K562 (cell line): ENCODE measurements around the gene PLA2R1. TPM values are rescaled to one million over a fixed set of nuclear protein-coding genes. Genes with fewer than 3 reads are reported as not detected.
"Not testable (repeated sequence)": the region's sequence is repeated elsewhere in the genome, so short reads cannot be mapped to it uniquely, and the experiment has no call there.

ENCODE experiments used
- ATAC-seq: fragments of 200-7000 bp; cut with Tn5 transposase; 3 replicates; pipeline ENCODE4 v1.9.1; 2020; ENCODE audit warnings: moderate library complexity
- BruUV-seq: library from RNA; stranded (reverse); fragments of 400-500 nt; replicated peaks from 2 replicates; lab custom pipeline; 2021; lab: Mats Ljungman, UMichigan
- CTCF ChIA-PET: fragments of 300-600 bp; formaldehyde crosslinking; extraction: SDS; loops from one replicate; lab custom pipeline; 2021; ENCODE audit warnings: low intra/inter-chr PET ratio; lab: Yijun Ruan, JAX
- POLR2A ChIA-PET: fragments of 300-600, 350-650 bp; sonication (Branson Sonifier 250); formaldehyde crosslinking; extraction: SDS; loops from one replicate; lab custom pipeline; 2021; ENCODE audit warnings: antibody characterized with exemption, inconsistent platforms; lab: Yijun Ruan, JAX
- DNase-seq, 4 experiments: peaks; one replicate each; pipeline versions ENCODE4 v3.0.0 to v3.0.0-alpha.2; 2011 to 2018; ENCODE audit warnings: low spot score in 3 of 4, mixed read lengths in 3 of 4; ENCODE audit errors: extremely low read depth in 1 of 4
- FAIRE-seq: peaks from 2 replicates; lab custom pipeline; 2011; peaks lifted over from hg19 to GRCh38; lab: Jason Lieb, UNC
- H2AFZ ChIP-seq: 2 replicates; pipeline ENCODE4 v1.6.0; 2011; ENCODE audit warnings: low read depth, low read length, control low read depth, inconsistent platforms
- H3K27ac ChIP-seq: fragments of 200-600 bp; 3 replicates; pipeline ENCODE4 v1.8.0; 2011; ENCODE audit warnings: low read depth, mild to moderate bottlenecking, control low read depth, inconsistent platforms, low read length, moderate library complexity, mixed read lengths; ENCODE audit errors: extremely low read depth
- H3K27me3 ChIP-seq, 2 experiments: fragments of 300-600 bp in 1 of 2; 2 replicates in 1 of 2; 3 replicates in 1 of 2; pipeline versions ENCODE4 v1.6.0 to v1.8.0; 2011; ENCODE audit warnings: inconsistent platforms in 2 of 2, low read length in 2 of 2, mild to moderate bottlenecking in 1 of 2, mixed read lengths in 1 of 2, moderate library complexity in 1 of 2; ENCODE audit not compliant: control insufficient read depth in 2 of 2, insufficient read depth in 2 of 2
- H3K36me3 ChIP-seq: fragments of 300-600 bp; 3 replicates; pipeline ENCODE4 v1.8.0; 2011; ENCODE audit warnings: mild to moderate bottlenecking, low read length, inconsistent platforms; ENCODE audit not compliant: control insufficient read depth, insufficient read depth
- H3K4me1 ChIP-seq, 2 experiments: fragments of 200-600 bp in 1 of 2; replicated peaks in 1 of 2; 2 replicates in 1 of 2; 3 replicates in 1 of 2; pipeline versions ENCODE4 v1.5.1 to v1.8.0; 2011; ENCODE audit warnings: inconsistent platforms in 2 of 2, low read length in 2 of 2, mild to moderate bottlenecking in 1 of 2, mixed read lengths in 1 of 2, moderate library complexity in 1 of 2; ENCODE audit not compliant: control insufficient read depth in 2 of 2, insufficient read depth in 2 of 2
- H3K4me2 ChIP-seq: 2 replicates; pipeline ENCODE4 v1.6.1; 2011; ENCODE audit warnings: low read length, control low read depth, inconsistent platforms, mixed read lengths; ENCODE audit not compliant: insufficient read depth
- H3K4me3 ChIP-seq: fragments of 200-600 bp; sonication (generic), shearing (Covaris generic); 2 replicates; pipeline ENCODE4 v1.5.1; 2016; ENCODE audit warnings: control low read depth, inconsistent platforms
- H3K79me2 ChIP-seq: fragments of 200-600 bp; 3 replicates; pipeline ENCODE4 v1.8.0; 2011; ENCODE audit warnings: low read length, inconsistent platforms; ENCODE audit not compliant: control insufficient read depth, insufficient read depth
- H3K9ac ChIP-seq, 2 experiments: 2 replicates each; pipeline versions ENCODE4 v1.6.0 to v1.6.1; 2011; ENCODE audit warnings: low read depth in 2 of 2, low read length in 2 of 2, control low read depth in 1 of 2, inconsistent platforms in 1 of 2, mild to moderate bottlenecking in 1 of 2, mixed read lengths in 1 of 2; ENCODE audit not compliant: insufficient read depth in 1 of 2
- H3K9me1 ChIP-seq: one replicate; pipeline ENCODE4 v1.6.0; 2011; ENCODE audit warnings: inconsistent platforms, mild to moderate bottlenecking, low read length, moderate library complexity; ENCODE audit not compliant: control insufficient read depth, insufficient read depth
- H3K9me3 ChIP-seq: replicated peaks from 2 replicates; pipeline ENCODE4 v1.5.1; 2011; ENCODE audit warnings: low read depth, low read length, inconsistent platforms; ENCODE audit not compliant: control insufficient read depth, insufficient read depth
- H4K20me1 ChIP-seq: replicated peaks from 2 replicates; pipeline ENCODE4 v1.6.1; 2011; ENCODE audit warnings: low read length, inconsistent platforms, mixed read lengths; ENCODE audit not compliant: control insufficient read depth, insufficient read depth
- C11orf30 ChIP-seq: fragments of 450-650 bp; IDR thresholded peaks from 2 replicates; pipeline ENCODE4 v1.6.1; 2016; ENCODE audit warnings: low read depth, mild to moderate bottlenecking
- GATAD2B ChIP-seq: fragments of 450-650 bp; IDR thresholded peaks from 2 replicates; pipeline ENCODE4 v1.6.1; 2017; ENCODE audit warnings: mild to moderate bottlenecking, borderline replicate concordance
- MAFF ChIP-seq: IDR thresholded peaks from 2 replicates; pipeline ENCODE4 v1.6.1; 2012; ENCODE audit warnings: low read length, improper control_type of control experiment
- MAFG ChIP-seq: fragments of 450-650 bp; conservative IDR thresholded peaks from 2 replicates; pipeline ENCODE4 v1.6.1; 2016; ENCODE audit warnings: missing genetic modification characterization, missing compliant biosample characterization
- MAFK ChIP-seq: IDR thresholded peaks from 2 replicates; pipeline ENCODE4 v1.6.1; 2011; ENCODE audit warnings: low read length, improper control_type of control experiment
- POLR2G ChIP-seq: fragments of 200-400 bp; formaldehyde crosslinking; IDR thresholded peaks from 2 replicates; pipeline ENCODE4 v1.6.1; 2017; ENCODE audit warnings: low read depth, mild to moderate bottlenecking, antibody characterized with exemption, low read length, moderate library complexity
- RBM34 ChIP-seq: fragments of 200-400 bp; formaldehyde crosslinking; IDR thresholded peaks from 2 replicates; pipeline ENCODE4 v1.6.1; 2018; ENCODE audit warnings: low read length, borderline replicate concordance; ENCODE audit not compliant: insufficient read depth
- ZNF316 ChIP-seq: fragments of 450-650 bp; IDR thresholded peaks from 2 replicates; pipeline ENCODE4 v1.6.1; 2016
- WGBS: fragments of 100-300 bp; shearing (Covaris generic); methylation state at CpG from one replicate; pipeline ENCODE4 v1.1.6; 2016; ENCODE audit warnings: low coverage, mixed read lengths; ENCODE audit not compliant: insufficient coverage; ENCODE audit errors: missing lambda C conversion rate; 5-methylcytosine and 5-hydroxymethylcytosine counted together
- in situ Hi-C: fragments of 300-500 bp; cut with MboI; formaldehyde crosslinking; loops from 4 replicates; pipeline ENCODE4 v1.15.0; 2018; ENCODE audit warnings: inconsistent platforms, mixed read lengths
- intact Hi-C: fragments of 100-400 bp; cut with micrococcal nuclease; formaldehyde crosslinking; loops from 2 replicates; pipeline ENCODE4 v1.14.2; 2022
- polyA plus RNA-seq, 8 experiments: library from polyadenylated mRNA; depleted of rRNA in 4 of 8; stranded (reverse) in 5 of 8; unstranded in 3 of 8; fragments of >200 nt; fragmentation: Nextera tagmentation in 2 of 8; fragmentation: Illumina TruSeq in 1 of 8; extraction: Ambion mirVana in 2 of 8; extraction: Trizol in 1 of 8; gene quantifications; 2 replicates each; pipeline versions ENCODE4 v1.2.1 to v1.2.3, GENCODE V29; 2011 to 2014; ENCODE audit warnings: inconsistent platforms in 1 of 8, missing spikeins in 1 of 8
- total RNA-seq, 7 experiments: library from RNA; depleted of rRNA in 6 of 7; stranded (reverse); fragments of >200 nt in 6 of 7; fragmentation: Illumina TruSeq in 2 of 7; extraction: Trizol in 2 of 7; gene quantifications; 2 replicates each; pipeline versions ENCODE4 v1.2.1 to v1.2.3, GENCODE V29; 2011 to 2021; ENCODE audit warnings: low replicate concordance in 1 of 7
- TF ChIP-seq, protein P1 (sequence below): fragments of 250-450 bp; sonication (Bioruptor Pico); IDR thresholded peaks from 2 replicates; pipeline ENCODE4 v1.5.0; 2021

The PLA2R1 gene
- total and polyA plus RNA-seq, 9 of the 15 experiments (the other 6 are each of a cell fraction or from before 2014, with no cell fraction given): not detected

DNA sequence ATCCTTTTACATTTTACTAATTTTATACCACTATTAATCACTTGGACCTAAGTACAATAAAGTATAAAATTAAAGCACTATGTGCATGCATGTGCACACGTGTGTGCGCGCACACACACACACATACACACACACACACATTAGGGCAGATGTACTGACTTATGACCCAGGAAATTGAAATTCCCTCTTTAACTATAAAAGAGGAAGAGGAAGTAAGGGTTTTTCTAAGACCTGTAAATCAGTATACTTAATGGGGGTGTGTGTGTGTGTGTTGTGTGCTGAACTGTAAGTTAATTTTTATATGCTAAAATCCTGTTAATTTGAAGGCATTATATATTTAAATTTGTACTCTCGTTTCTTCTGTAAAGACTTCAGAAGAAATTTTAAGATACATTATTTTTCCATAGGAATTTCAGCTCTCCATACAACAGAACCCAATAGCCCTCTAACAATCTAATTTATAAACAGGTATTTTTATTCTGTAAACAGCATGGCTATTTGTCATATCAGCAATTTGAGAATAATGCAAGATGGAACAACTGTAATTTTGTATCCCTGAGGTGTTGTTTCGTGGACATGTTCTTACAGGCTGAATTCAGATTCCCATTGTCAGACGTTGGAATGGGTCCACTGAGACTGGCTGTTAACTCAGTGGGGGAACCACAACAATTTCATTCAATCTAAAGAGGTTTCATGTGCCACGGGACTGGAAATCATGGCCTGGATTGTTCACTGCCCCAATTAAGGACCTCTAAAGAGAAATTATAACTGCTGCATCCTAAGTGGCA, 90.9 kb downstream of the PLA2R1 start:
- no peak overlapping the region for H3K9ac ChIP-seq
- TF ChIP-seq POLR2G: no peak
- TF ChIP-seq ZNF316: peak; percentile 78
- TF ChIP-seq RBM34: no peak
- TF ChIP-seq C11orf30: peak; percentile 63
- no peak for TF ChIP-seq GATAD2B
- TF ChIP-seq, protein P1, sequence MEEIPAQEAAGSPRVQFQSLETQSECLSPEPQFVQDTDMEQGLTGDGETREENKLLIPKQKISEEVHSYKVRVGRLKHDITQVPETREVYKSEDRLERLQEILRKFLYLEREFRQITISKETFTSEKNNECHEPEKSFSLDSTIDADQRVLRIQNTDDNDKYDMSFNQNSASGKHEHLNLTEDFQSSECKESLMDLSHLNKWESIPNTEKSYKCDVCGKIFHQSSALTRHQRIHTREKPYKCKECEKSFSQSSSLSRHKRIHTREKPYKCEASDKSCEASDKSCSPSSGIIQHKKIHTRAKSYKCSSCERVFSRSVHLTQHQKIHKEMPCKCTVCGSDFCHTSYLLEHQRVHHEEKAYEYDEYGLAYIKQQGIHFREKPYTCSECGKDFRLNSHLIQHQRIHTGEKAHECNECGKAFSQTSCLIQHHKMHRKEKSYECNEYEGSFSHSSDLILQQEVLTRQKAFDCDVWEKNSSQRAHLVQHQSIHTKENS (CRISPR knock-in tag): no peak
- TF ChIP-seq MAFK: peak; percentile 61; the same call in 1 of the 2 replicates
- peak; percentile 66; the same call in 1 of the 2 replicates for TF ChIP-seq MAFF
- TF ChIP-seq MAFG (tag): peak; percentile 56
- H3K9me1 ChIP-seq: no peaks in the 10 kb centered on the region
- no peak for DNase-seq
- CTCF ChIA-PET: no interaction called here
- no TSS peak for BruUV-seq
- H3K4me1 ChIP-seq: no peaks in the 10 kb centered on the region
- H3K27me3 ChIP-seq: no peaks in the 10 kb centered on the region
- H3K4me3 ChIP-seq: no peak overlapping the region
- no peak overlapping the region for H2AFZ ChIP-seq
- H4K20me1 ChIP-seq: no peaks in the 10 kb centered on the region
- H3K9me3 ChIP-seq: no peaks in the 10 kb centered on the region
- no peaks in the 10 kb centered on the region for H3K36me3 ChIP-seq
- no peak for FAIRE-seq
- POLR2A ChIA-PET: no interaction called here
- H3K27ac ChIP-seq: no peak overlapping the region
- ATAC-seq: no peak
- in situ Hi-C loops: no loop called here
- no peaks in the 10 kb centered on the region for H3K79me2 ChIP-seq
- H3K4me2 ChIP-seq: no peak overlapping the region
- 9% methylated on average over 7 of the region's 7 CpGs for WGBS
- intact Hi-C loops: no loop called here

DNA sequence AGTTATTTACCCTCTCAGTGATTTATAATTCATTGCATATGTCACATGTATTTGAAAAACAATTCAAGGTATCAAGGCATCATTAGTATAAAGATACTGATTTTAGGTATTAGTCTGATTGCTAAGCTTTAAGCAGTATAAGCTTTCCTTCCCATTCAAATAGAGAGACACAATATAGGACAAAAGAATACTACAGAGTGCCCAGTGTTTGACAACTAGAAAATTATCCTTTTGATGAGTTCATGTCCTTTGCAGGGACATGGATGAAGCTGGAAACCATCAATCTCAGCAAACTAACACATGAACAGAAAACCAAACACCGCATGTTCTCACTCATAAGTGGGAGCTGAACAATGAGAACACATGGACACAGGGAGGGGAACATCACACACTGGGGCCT, 91.9 kb downstream of the PLA2R1 start:
- H3K9ac ChIP-seq, H3K79me2 ChIP-seq, H3K4me2 ChIP-seq, H3K36me3 ChIP-seq, ATAC-seq, H2AFZ ChIP-seq, H3K4me1 ChIP-seq, H3K27ac ChIP-seq, intact Hi-C loops, DNase-seq, BruUV-seq, H4K20me1 ChIP-seq, FAIRE-seq, H3K27me3 ChIP-seq, POLR2A ChIA-PET, H3K9me3 ChIP-seq, H3K4me3 ChIP-seq, in situ Hi-C loops, H3K9me1 ChIP-seq: not testable (repeated sequence)
- CTCF ChIA-PET: interaction anchor here (0.6 kb wide), 1 partner anchor 792 kb away, joined by 3 read pairs; no protein-coding TSS in a partner anchor
- WGBS: 0% methylated on average over 1 of the region's 1 CpG
